Left kidney (tissue), 2 donors: ENCODE results near the gene INPP4B. TPM values are rescaled to one million over a fixed set of nuclear protein-coding genes. Genes with fewer than 3 reads are reported as not detected.
A peak's percentile ranks its signal among the peaks of the same experiment; 100 is the strongest.
"Not testable (repeated sequence)": the region's sequence is repeated elsewhere in the genome, so short reads cannot be mapped to it uniquely, and the experiment has no call there.

Experiments
- DNase-seq: peaks from one replicate; pipeline ENCODE4 v3.0.0-alpha.2; 2013
- polyA plus RNA-seq: library from polyadenylated mRNA; unstranded; fragments of 120-200 nt; gene quantifications from one replicate; pipeline ENCODE4 v1.2.1, GENCODE V29; 2013; ENCODE audit not compliant: insufficient read length

Gene INPP4B
- polyA plus RNA-seq, 1 donor, result 8.4 TPM

GRCh38 chr4:142544039-142544438, 302.1 kb downstream of the INPP4B start:
- no peak for DNase-seq

- DNase-seq, result no peak
Measured at GRCh38 chr4:142540483-142540804, 305.7 kb downstream of the INPP4B start.

- DNase-seq, result no peak
Measured at GRCh38 chr4:142539796-142540482, 306.2 kb downstream of the INPP4B start.

GRCh38 chr4:142535009-142535408, 311.1 kb downstream of the INPP4B start:
- DNase-seq, result no peak

- no peak for DNase-seq
Measured at GRCh38 chr4:142532054-142532453, 314.0 kb downstream of the INPP4B start.

- no peak for DNase-seq
Measured at GRCh38 chr4:142530728-142531127, 315.4 kb downstream of the INPP4B start.

GRCh38 chr4:142528433-142528832, 317.7 kb downstream of the INPP4B start:
- DNase-seq, result no peak

- no peak for DNase-seq
Measured at GRCh38 chr4:142523111-142523510, 323.0 kb downstream of the INPP4B start.

- no peak for DNase-seq
Measured at GRCh38 chr4:142519342-142519741, 326.8 kb downstream of the INPP4B start.

- DNase-seq, result no peak
Measured at GRCh38 chr4:142516686-142517526, 329.2 kb downstream of the INPP4B start.

- no peak for DNase-seq
Measured at GRCh38 chr4:142512161-142512560, 333.9 kb downstream of the INPP4B start.

GRCh38 chr4:142509881-142510280, 336.2 kb downstream of the INPP4B start:
- no peak for DNase-seq

GRCh38 chr4:142509381-142509780, 336.7 kb downstream of the INPP4B start:
- DNase-seq, result not testable (repeated sequence)

- DNase-seq, result no peak
Measured at GRCh38 chr4:142500966-142501365, 345.1 kb downstream of the INPP4B start.

- peak; percentile 7 for DNase-seq
Measured at GRCh38 chr4:142497606-142498005, 348.5 kb downstream of the INPP4B start.

GRCh38 chr4:142493255-142494110, 352.6 kb downstream of the INPP4B start:
- DNase-seq, result no peak

GRCh38 chr4:142485452-142485851, 360.6 kb downstream of the INPP4B start:
- DNase-seq, result no peak

GRCh38 chr4:142480244-142480643, 365.9 kb downstream of the INPP4B start:
- DNase-seq, result no peak

- DNase-seq, result no peak
Measured at GRCh38 chr4:142475663-142476062, 370.4 kb downstream of the INPP4B start.

GRCh38 chr4:142474398-142475087, 371.6 kb downstream of the INPP4B start:
- no peak for DNase-seq

- no peak for DNase-seq
Measured at GRCh38 chr4:142473960-142474338, 372.2 kb downstream of the INPP4B start.
